AG04450 (cell line): Measurements from ENCODE around the gene GOLGA6C. TPM values are rescaled to one million over a fixed set of nuclear protein-coding genes. Genes with fewer than 3 reads are reported as not detected.
"Not testable (repeated sequence)": the region's sequence is repeated elsewhere in the genome, so short reads cannot be mapped to it uniquely, and the experiment has no call there.

Experiments used
- CTCF ChIA-PET: fragments of 300-600, 350-600 bp; formaldehyde crosslinking; extraction: SDS; loops from one replicate; lab custom pipeline; 2022; ENCODE audit warnings: antibody characterized with exemption, inconsistent platforms; lab: Charles Lee
- POLR2A ChIA-PET: fragments of 350-600 bp; formaldehyde crosslinking; extraction: SDS; loops from one replicate; lab custom pipeline; 2021; ENCODE audit warnings: antibody characterized with exemption, inconsistent platforms; lab: Yijun Ruan, JAX
- DNase-seq: peaks from one replicate; pipeline ENCODE4 v3.0.0-alpha.2; 2011; ENCODE audit warnings: low read depth, low spot score
- H3K27ac ChIP-seq: one replicate; pipeline ENCODE4 v1.5.1; 2012; ENCODE audit warnings: low read depth, low read length, control low read depth
- H3K27me3 ChIP-seq: one replicate; pipeline ENCODE4 v1.6.0; 2012; ENCODE audit warnings: low read length; ENCODE audit not compliant: control insufficient read depth, insufficient read depth
- H3K4me3 ChIP-seq: 2 replicates; pipeline ENCODE4 v1.5.1; 2011; ENCODE audit warnings: mild to moderate bottlenecking, low read depth, low read length, control low read depth
- H3K9me3 ChIP-seq: 2 replicates; pipeline ENCODE4 v1.5.1; 2012; ENCODE audit warnings: low read length; ENCODE audit not compliant: control insufficient read depth, insufficient read depth
- CTCF ChIP-seq: IDR thresholded peaks from 2 replicates; pipeline ENCODE4 v1.5.1; 2011; ENCODE audit warnings: low read depth, low read length, control low read depth, inconsistent platforms
- polyA plus RNA-seq: library from polyadenylated mRNA; depleted of rRNA; stranded (reverse); fragments of >200 nt; gene quantifications from 2 replicates; pipeline ENCODE4 v1.2.3, GENCODE V29; 2011

GOLGA6C gene
- polyA plus RNA-seq, 1 experiment = not detected

- H3K27me3 ChIP-seq, H3K27ac ChIP-seq, POLR2A ChIA-PET, H3K4me3 ChIP-seq, H3K9me3 ChIP-seq, DNase-seq: not testable (repeated sequence)
- TF ChIP-seq CTCF = peak; percentile 40
- CTCF ChIA-PET = interaction anchor here (0.6 kb wide), 1 partner anchor 270 kb away, joined by 3 read pairs; no protein-coding TSS in a partner anchor
Measured at GRCh38 chr15:75299311-75299688, 41.2 kb downstream of the GOLGA6C start.

GRCh38 chr15:75300026-75300425 lies 41.9 kb downstream of the GOLGA6C start:
- H3K27ac ChIP-seq, H3K9me3 ChIP-seq, H3K27me3 ChIP-seq, DNase-seq, H3K4me3 ChIP-seq: not testable (repeated sequence)
- ChIA-PET POLR2A (interaction anchor here (0.6 kb wide), 1 partner anchor 326 kb away, joined by 3 read pairs; the partner anchor contains the start of gene SNUPN), CTCF (interaction anchor here (0.7 kb wide), 1 partner anchor 96 kb away, joined by 3 read pairs; no protein-coding TSS in a partner anchor)

- ChIA-PET CTCF (no interaction called here), POLR2A (no interaction called here)
- Histone ChIP-seq H3K27ac (no peak overlapping the region), H3K9me3 (no peaks in the 10 kb centered on the region), H3K4me3 (no peak overlapping the region), H3K27me3 (peaks cover 12% of the 10 kb centered on the region)
- no peak for TF ChIP-seq CTCF
- no peak for DNase-seq
Measured at GRCh38 chr15:75302318-75302717, 44.2 kb downstream of the GOLGA6C start.

GRCh38 chr15:75302753-75303152 lies 44.6 kb downstream of the GOLGA6C start:
- CTCF ChIA-PET, H3K27ac ChIP-seq, H3K9me3 ChIP-seq, POLR2A ChIA-PET, H3K4me3 ChIP-seq, DNase-seq: not testable (repeated sequence)
- peaks cover 13% of the 10 kb centered on the region for H3K27me3 ChIP-seq

GRCh38 chr15:75306188-75306587 lies 48.1 kb downstream of the GOLGA6C start:
- no peak overlapping the region for H3K4me3 ChIP-seq
- DNase-seq = no peak
- POLR2A ChIA-PET = no interaction called here
- H3K27me3 ChIP-seq = peaks cover 30% of the 10 kb centered on the region
- CTCF ChIA-PET = no interaction called here
- H3K27ac ChIP-seq = no peak overlapping the region
- TF ChIP-seq CTCF = no peak
- no peaks in the 10 kb centered on the region for H3K9me3 ChIP-seq

DNA sequence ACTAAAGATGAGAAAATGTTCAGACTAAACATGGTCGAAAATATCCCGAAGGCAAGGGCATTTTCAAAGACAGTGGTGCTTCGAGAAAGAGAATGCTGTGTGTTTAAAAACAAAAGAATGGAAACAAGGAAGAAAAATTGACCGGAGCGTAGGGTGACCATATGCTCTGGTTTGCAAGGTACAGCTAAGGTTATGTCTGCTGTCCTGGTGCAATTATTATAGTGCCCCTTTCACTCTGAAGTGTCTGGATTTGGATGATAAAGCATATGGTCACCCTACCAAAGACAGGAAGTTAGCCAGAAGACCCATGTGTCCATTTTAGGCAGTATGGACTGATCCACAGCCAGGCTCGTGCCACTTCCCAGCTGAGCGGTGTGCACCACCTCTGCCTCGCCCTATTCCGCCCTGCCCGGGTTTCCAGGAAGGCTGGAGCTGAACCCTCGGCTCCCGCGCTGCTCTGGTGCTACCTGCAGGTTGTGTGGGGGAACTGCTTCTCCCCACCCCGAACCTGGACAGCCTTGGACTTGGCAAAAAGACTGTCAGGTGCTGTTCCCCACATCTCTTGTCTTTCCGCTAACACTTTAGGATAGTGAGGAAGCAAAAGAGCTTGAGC lies 49.8 kb downstream of the GOLGA6C start:
- no peak for DNase-seq
- Histone ChIP-seq H3K27me3 (peaks cover 30% of the 10 kb centered on the region), H3K4me3 (no peak overlapping the region), H3K27ac (no peak overlapping the region), H3K9me3 (no peaks in the 10 kb centered on the region)
- TF ChIP-seq CTCF = peak; percentile 30
- ChIA-PET CTCF (no interaction called here), POLR2A (no interaction called here)
